HepG2 (cell line): Measurements from ENCODE around the gene RAB39A. TPM values are rescaled to one million over a fixed set of nuclear protein-coding genes. Genes with fewer than 3 reads are reported as not detected.

Experiments used
- ATAC-seq: fragments of 200-7000 bp; cut with Tn5 transposase; 3 replicates; pipeline ENCODE4 v1.9.1; 2020; ENCODE audit warnings: mild to moderate bottlenecking, moderate library complexity
- BruUV-seq: library from RNA; stranded (reverse); fragments of 400-500 nt; replicated peaks from 2 replicates; lab custom pipeline; 2021; lab: Mats Ljungman, UMichigan
- CTCF ChIA-PET: fragments of 300-600 bp; formaldehyde crosslinking; extraction: SDS; loops from one replicate; lab custom pipeline; 2021; ENCODE audit warnings: low total read pairs, inconsistent platforms, low intra/inter-chr PET ratio; lab: Yijun Ruan, JAX
- POLR2A ChIA-PET: fragments of 350-600 bp; sonication (Branson Sonifier 250); formaldehyde crosslinking; loops from one replicate; lab custom pipeline; 2020; ENCODE audit warnings: antibody characterized with exemption, inconsistent platforms; lab: Yijun Ruan, JAX
- DNase-seq: peaks from one replicate; pipeline ENCODE4 v3.0.0-alpha.2; 2015; ENCODE audit warnings: low spot score
- FAIRE-seq: peaks from 3 replicates; lab custom pipeline; 2011; peaks lifted over from hg19 to GRCh38; lab: Jason Lieb, UNC
- H2AFZ ChIP-seq: one replicate; pipeline ENCODE4 v1.6.1; 2011; ENCODE audit warnings: low read length, inconsistent platforms
- H3K27ac ChIP-seq: fragments of 300-600 bp; 3 replicates; pipeline ENCODE4 v1.8.0; 2011; ENCODE audit warnings: mixed run types, mild to moderate bottlenecking, mixed read lengths, low read length, inconsistent platforms; ENCODE audit not compliant: insufficient read depth; ENCODE audit errors: extremely low read length
- H3K27me3 ChIP-seq, 2 experiments: fragments of 200-600 bp in 1 of 2; 2 replicates in 1 of 2; 3 replicates in 1 of 2; pipeline versions ENCODE4 v1.6.0 to v1.8.0; 2011; ENCODE audit warnings: low read length in 2 of 2, mild to moderate bottlenecking in 2 of 2, moderate library complexity in 2 of 2, inconsistent platforms in 1 of 2; ENCODE audit not compliant: insufficient read depth in 2 of 2, control insufficient read depth in 1 of 2
- H3K36me3 ChIP-seq, 2 experiments: fragments of 200-600 bp in 1 of 2; replicated peaks in 1 of 2; 2 replicates in 1 of 2; 3 replicates in 1 of 2; pipeline versions ENCODE4 v1.5.1 to v1.8.0; 2011; ENCODE audit warnings: low read length in 2 of 2, inconsistent platforms in 1 of 2; ENCODE audit not compliant: insufficient read depth in 2 of 2, control insufficient read depth in 1 of 2
- H3K4me1 ChIP-seq: 2 replicates; pipeline ENCODE4 v1.5.1; 2012; ENCODE audit warnings: low read length, inconsistent platforms; ENCODE audit not compliant: insufficient read depth
- H3K4me2 ChIP-seq: 2 replicates; pipeline ENCODE4 v1.6.0; 2011; ENCODE audit warnings: low read depth, low read length, inconsistent platforms
- H3K4me3 ChIP-seq, 3 experiments: fragments of 200-600 bp in 1 of 3; sonication (generic), shearing (Covaris generic) in 1 of 3; replicated peaks in 1 of 3; 2 replicates each; pipeline ENCODE4 v1.5.1; 2011 to 2016; ENCODE audit warnings: low read length in 3 of 3, inconsistent platforms in 2 of 3, low read depth in 2 of 3, mild to moderate bottlenecking in 2 of 3, control low read depth in 1 of 3, mixed read lengths in 1 of 3; ENCODE audit not compliant: insufficient read depth in 1 of 3
- H3K79me2 ChIP-seq: one replicate; pipeline ENCODE4 v1.6.1; 2011; ENCODE audit warnings: low read length, inconsistent platforms; ENCODE audit not compliant: insufficient read depth
- H3K9ac ChIP-seq: 2 replicates; pipeline ENCODE4 v1.6.0; 2011; ENCODE audit warnings: mild to moderate bottlenecking, low read depth, low read length, inconsistent platforms; ENCODE audit not compliant: insufficient read depth
- H3K9me3 ChIP-seq: 2 replicates; pipeline ENCODE4 v1.5.1; 2012; ENCODE audit warnings: mild to moderate bottlenecking, low read length
- H4K20me1 ChIP-seq: 2 replicates; pipeline ENCODE4 v1.6.0; 2011; ENCODE audit warnings: inconsistent platforms, mild to moderate bottlenecking, low read length, moderate library complexity; ENCODE audit not compliant: insufficient read depth
- JDP2 ChIP-seq: sonication (generic); formaldehyde crosslinking; IDR thresholded peaks from 2 replicates; pipeline ENCODE4 v1.8.1; 2022; ENCODE audit warnings: missing genetic modification reagents, borderline replicate concordance
- SSRP1 ChIP-seq: IDR thresholded peaks from 2 replicates; pipeline ENCODE4 v1.6.1; 2016; ENCODE audit warnings: control low read depth
- ZNF430 ChIP-seq: sonication (generic); formaldehyde crosslinking; IDR thresholded peaks from 2 replicates; pipeline ENCODE4 v1.9.0; 2021; ENCODE audit warnings: mild to moderate bottlenecking, missing genetic modification reagents
- ZNF782 ChIP-seq: sonication (generic); formaldehyde crosslinking; IDR thresholded peaks from 2 replicates; pipeline ENCODE4 v1.4.0; 2020; ENCODE audit warnings: missing genetic modification reagents, mild to moderate bottlenecking, borderline replicate concordance
- WGBS: methylation state at CpG from one replicate; pipeline ENCODE4 v1.1.6; 2017; ENCODE audit warnings: low lambda C conversion rate; 5-methylcytosine and 5-hydroxymethylcytosine counted together
- in situ Hi-C: cut with HindIII; loops from 2 replicates; pipeline ENCODE4 v1.10.0; 2017; ENCODE audit warnings: low pct_unique_long_range_greater_than_20kb; ENCODE audit not compliant: extremely low pct_ligation_motif_present
- intact Hi-C: fragments of 100-400 bp; cut with micrococcal nuclease; formaldehyde crosslinking; loops from one replicate; pipeline ENCODE4 v1.10.0; 2022; ENCODE audit not compliant: unreplicated experiment
- polyA plus RNA-seq, 8 experiments: library from polyadenylated mRNA; depleted of rRNA in 3 of 8; stranded (reverse) in 7 of 8; unstranded in 1 of 8; fragments of >200 nt; fragmentation: Illumina TruSeq in 4 of 8; extraction: Trizol in 4 of 8; gene quantifications; 2 replicates each; pipeline versions ENCODE4 v1.2.1 to v1.2.3, GENCODE V29; 2011 to 2016; ENCODE audit warnings: low read depth in 4 of 8, missing spikeins in 1 of 8, mixed read lengths in 1 of 8; ENCODE audit not compliant: insufficient read depth in 1 of 8
- total RNA-seq, 5 experiments: library from RNA; depleted of rRNA; stranded (reverse); fragments of >200 nt; fragmentation: Illumina TruSeq; extraction: Trizol; gene quantifications; 2 replicates each; pipeline ENCODE4 v1.2.3, GENCODE V29; 2016; ENCODE audit warnings: low read depth in 1 of 5
- TF ChIP-seq, protein P1 (sequence below): IDR thresholded peaks from 2 replicates; pipeline ENCODE4 v1.6.1; 2018; ENCODE audit warnings: missing genetic modification reagents, mild to moderate bottlenecking, missing compliant biosample characterization
- TF ChIP-seq, protein P2 (sequence below): sonication (generic); formaldehyde crosslinking; IDR thresholded peaks from 2 replicates; pipeline ENCODE4 v1.4.0; 2020; ENCODE audit warnings: missing genetic modification reagents, mild to moderate bottlenecking, borderline replicate concordance
- TF ChIP-seq, protein P3 (sequence below): fragments of 450-650 bp; IDR thresholded peaks from 2 replicates; pipeline ENCODE4 v1.6.1; 2017
- TF ChIP-seq, protein P4 (sequence below): sonication (generic); IDR thresholded peaks from 2 replicates; pipeline ENCODE4 v1.6.1; 2016; ENCODE audit warnings: low read depth, borderline replicate concordance

Gene RAB39A
- total and polyA plus RNA-seq, 2 of the 13 experiments (the other 11 are each of a cell fraction or from before 2014, with no cell fraction given) = not detected

DNA sequence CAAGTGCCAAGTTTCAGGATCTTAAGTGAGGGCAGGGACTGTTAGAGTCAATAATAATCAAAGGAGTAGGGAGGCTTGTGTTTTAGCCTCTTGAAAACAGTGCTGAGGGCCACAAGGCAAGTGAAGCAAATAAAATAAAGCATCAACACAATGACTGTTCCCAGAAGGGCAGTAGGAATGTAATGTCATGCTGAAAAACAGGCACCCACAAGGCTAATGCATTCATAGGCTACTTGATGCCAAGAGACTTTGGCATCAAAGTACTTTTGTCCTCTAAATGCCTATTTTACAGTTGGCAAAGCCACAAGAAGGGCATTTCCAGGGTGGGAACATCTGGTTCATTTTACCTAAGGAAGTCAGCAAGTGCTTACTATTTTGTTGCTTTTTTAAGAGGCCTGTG lies 22.9 kb downstream of the RAB39A start:
- TF ChIP-seq, protein P1, sequence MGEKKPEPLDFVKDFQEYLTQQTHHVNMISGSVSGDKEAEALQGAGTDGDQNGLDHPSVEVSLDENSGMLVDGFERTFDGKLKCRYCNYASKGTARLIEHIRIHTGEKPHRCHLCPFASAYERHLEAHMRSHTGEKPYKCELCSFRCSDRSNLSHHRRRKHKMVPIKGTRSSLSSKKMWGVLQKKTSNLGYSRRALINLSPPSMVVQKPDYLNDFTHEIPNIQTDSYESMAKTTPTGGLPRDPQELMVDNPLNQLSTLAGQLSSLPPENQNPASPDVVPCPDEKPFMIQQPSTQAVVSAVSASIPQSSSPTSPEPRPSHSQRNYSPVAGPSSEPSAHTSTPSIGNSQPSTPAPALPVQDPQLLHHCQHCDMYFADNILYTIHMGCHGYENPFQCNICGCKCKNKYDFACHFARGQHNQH (CRISPR knock-in tag) = no peak
- TF ChIP-seq ZNF430 (CRISPR knock-in tag) (no peak), JDP2 (CRISPR knock-in tag) (no peak)
- TF ChIP-seq, protein P2, sequence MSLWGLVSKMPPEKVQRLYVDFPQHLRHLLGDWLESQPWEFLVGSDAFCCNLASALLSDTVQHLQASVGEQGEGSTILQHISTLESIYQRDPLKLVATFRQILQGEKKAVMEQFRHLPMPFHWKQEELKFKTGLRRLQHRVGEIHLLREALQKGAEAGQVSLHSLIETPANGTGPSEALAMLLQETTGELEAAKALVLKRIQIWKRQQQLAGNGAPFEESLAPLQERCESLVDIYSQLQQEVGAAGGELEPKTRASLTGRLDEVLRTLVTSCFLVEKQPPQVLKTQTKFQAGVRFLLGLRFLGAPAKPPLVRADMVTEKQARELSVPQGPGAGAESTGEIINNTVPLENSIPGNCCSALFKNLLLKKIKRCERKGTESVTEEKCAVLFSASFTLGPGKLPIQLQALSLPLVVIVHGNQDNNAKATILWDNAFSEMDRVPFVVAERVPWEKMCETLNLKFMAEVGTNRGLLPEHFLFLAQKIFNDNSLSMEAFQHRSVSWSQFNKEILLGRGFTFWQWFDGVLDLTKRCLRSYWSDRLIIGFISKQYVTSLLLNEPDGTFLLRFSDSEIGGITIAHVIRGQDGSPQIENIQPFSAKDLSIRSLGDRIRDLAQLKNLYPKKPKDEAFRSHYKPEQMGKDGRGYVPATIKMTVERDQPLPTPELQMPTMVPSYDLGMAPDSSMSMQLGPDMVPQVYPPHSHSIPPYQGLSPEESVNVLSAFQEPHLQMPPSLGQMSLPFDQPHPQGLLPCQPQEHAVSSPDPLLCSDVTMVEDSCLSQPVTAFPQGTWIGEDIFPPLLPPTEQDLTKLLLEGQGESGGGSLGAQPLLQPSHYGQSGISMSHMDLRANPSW (CRISPR knock-in tag) = no peak
- H3K27me3 ChIP-seq = 0 out of 5 replicates have a peak, but pooled peaks cover 0 to 11% of the 10 kb centered on the region in 2 experiments
- no peaks in the 10 kb centered on the region for H4K20me1 ChIP-seq
- no peaks in the 10 kb centered on the region for H3K4me1 ChIP-seq
- no peaks in the 10 kb centered on the region for H3K9me3 ChIP-seq
- POLR2A ChIA-PET = no interaction called here
- H3K4me3 ChIP-seq = no peak overlapping the region
- no peaks in the 10 kb centered on the region for H3K36me3 ChIP-seq
- no peaks in the 10 kb centered on the region for H3K79me2 ChIP-seq
- BruUV-seq = no TSS peak
- ATAC-seq (no peak), DNase-seq (no peak), FAIRE-seq (no peak)
- H3K4me2 ChIP-seq = no peak overlapping the region
- intact Hi-C loops = no loop called here
- H3K9ac ChIP-seq = no peak overlapping the region
- H3K27ac ChIP-seq = no peak overlapping the region
- H2AFZ ChIP-seq = no peak overlapping the region
- CTCF ChIA-PET = no interaction called here
- in situ Hi-C loops = no loop called here

DNA sequence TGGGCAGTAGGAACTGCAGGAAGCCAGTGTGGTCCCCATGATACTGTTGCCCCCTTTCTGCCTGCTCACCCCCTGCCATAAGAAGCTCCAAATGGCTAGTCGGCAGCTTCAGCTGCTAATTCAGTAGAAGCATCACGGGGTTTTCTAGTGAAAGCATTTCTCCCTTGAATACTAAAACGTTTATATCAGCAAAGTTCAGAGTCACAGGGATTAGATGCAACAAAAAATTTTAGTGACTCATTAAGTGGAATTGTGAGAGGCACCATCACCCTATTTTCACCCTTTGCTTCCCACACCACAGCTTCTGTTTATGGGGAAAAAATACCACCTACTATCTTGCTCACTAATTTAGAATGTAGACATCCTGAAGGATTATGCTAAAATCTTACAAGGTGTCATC lies 25.2 kb downstream of the RAB39A start:
- Histone ChIP-seq H3K79me2 (no peaks in the 10 kb centered on the region), H3K27ac (no peak overlapping the region), H3K9ac (no peak overlapping the region), H3K36me3 (no peaks in the 10 kb centered on the region), H3K4me3 (no peak overlapping the region), H3K4me1 (no peaks in the 10 kb centered on the region), H3K9me3 (no peaks in the 10 kb centered on the region), H3K27me3 (0 out of 5 replicates have a peak, but pooled peaks cover 0 to 11% of the 10 kb centered on the region in 2 experiments), H2AFZ (no peak overlapping the region), H4K20me1 (no peaks in the 10 kb centered on the region), H3K4me2 (no peak overlapping the region)
- TF ChIP-seq ZNF782 (CRISPR knock-in tag) (no peak), SSRP1 (CRISPR knock-in tag) (no peak)
- TF ChIP-seq, protein P3, sequence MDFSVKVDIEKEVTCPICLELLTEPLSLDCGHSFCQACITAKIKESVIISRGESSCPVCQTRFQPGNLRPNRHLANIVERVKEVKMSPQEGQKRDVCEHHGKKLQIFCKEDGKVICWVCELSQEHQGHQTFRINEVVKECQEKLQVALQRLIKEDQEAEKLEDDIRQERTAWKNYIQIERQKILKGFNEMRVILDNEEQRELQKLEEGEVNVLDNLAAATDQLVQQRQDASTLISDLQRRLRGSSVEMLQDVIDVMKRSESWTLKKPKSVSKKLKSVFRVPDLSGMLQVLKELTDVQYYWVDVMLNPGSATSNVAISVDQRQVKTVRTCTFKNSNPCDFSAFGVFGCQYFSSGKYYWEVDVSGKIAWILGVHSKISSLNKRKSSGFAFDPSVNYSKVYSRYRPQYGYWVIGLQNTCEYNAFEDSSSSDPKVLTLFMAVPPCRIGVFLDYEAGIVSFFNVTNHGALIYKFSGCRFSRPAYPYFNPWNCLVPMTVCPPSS = no peak
- TF ChIP-seq, protein P4, sequence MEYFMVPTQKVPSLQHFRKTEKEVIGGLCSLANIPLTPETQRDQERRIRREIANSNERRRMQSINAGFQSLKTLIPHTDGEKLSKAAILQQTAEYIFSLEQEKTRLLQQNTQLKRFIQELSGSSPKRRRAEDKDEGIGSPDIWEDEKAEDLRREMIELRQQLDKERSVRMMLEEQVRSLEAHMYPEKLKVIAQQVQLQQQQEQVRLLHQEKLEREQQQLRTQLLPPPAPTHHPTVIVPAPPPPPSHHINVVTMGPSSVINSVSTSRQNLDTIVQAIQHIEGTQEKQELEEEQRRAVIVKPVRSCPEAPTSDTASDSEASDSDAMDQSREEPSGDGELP = no peak
- BruUV-seq = no TSS peak
- WGBS = 6% methylated on average over 3 of the region's 3 CpGs
- CTCF ChIA-PET = no interaction called here
- in situ Hi-C loops = no loop called here
- no peak for DNase-seq
- POLR2A ChIA-PET = no interaction called here
- FAIRE-seq = no peak
- ATAC-seq = no peak
- intact Hi-C loops = no loop called here
